Measurements from ENCODE around the gene STRAP. TPM values are rescaled to one million over a fixed set of nuclear protein-coding genes. Genes with fewer than 3 reads are reported as not detected.
A peak's percentile ranks its signal among the peaks of the same experiment; 100 is the strongest.

STRAP gene
- total and polyA plus RNA-seq, 2 donors (not counting 3 experiments of a cell fraction or from before 2014, with no cell fraction given) = 76.9 to 138 TPM

GRCh38 chr12:15886372-15887042, 4.3 kb downstream of the STRAP start:
- peak; percentile 15 for DNase-seq (ENCODE audit: low read depth, low spot score)
- CTCF ChIA-PET = interaction anchor here (3.9 to 5.1 kb wide), 2 partner anchors 11 to 13 kb away, joined by 19 to 46 read pairs; no protein-coding TSS in a partner anchor

More at GRCh38 chr12:15886372-15887042, 4.3 kb downstream of the STRAP start:
- intact Hi-C loops (cut with micrococcal nuclease) (loop anchor here (10.0 kb wide), 1 partner anchor 458 kb away; the partner anchor contains the start of gene MGST1), dilution Hi-C loops (cut with MboI; ENCODE audit: extremely low pct_ligation_motif_present, low sequenced_read_pairs) (no loop called here)
- POLR2A ChIA-PET = no interaction called here
- Histone ChIP-seq H3K27me3 (ENCODE audit: control insufficient read depth in 2 of 2, insufficient read depth in 2 of 2, low read length in 2 of 2) (no peaks in the 10 kb centered on the region), H3K36me3 (ENCODE audit: control insufficient read depth in 2 of 2, extremely low read depth in 1 of 2, insufficient read depth in 2 of 2, low read length in 2 of 2) (peaks cover 1 to 11% of the 10 kb centered on the region in 2 experiments), H4K20me1 (replicated peaks; ENCODE audit: control insufficient read depth, extremely low read depth, insufficient read depth, low read length) (peaks cover 11% of the 10 kb centered on the region), H3K4me3 (replicated peaks in 1 of 3; ENCODE audit: insufficient read depth in 1 of 3, low read depth in 1 of 3, low read length in 3 of 3) (no peak overlapping the region), H3K27ac (ENCODE audit: insufficient read depth, low read depth, low read length) (no peak overlapping the region), H3K79me2 (ENCODE audit: control insufficient read depth, insufficient read depth, low read length) (peaks cover 83% of the 10 kb centered on the region), H3K4me2 (ENCODE audit: insufficient read depth, low read length) (peak overlapping the region; percentile 6), H3K4me1 (ENCODE audit: control insufficient read depth, extremely low read depth, insufficient read depth, low read length) (peaks cover 24% of the 10 kb centered on the region), H3K9me3 (replicated peaks; ENCODE audit: control insufficient read depth, insufficient read depth, low read length) (no peaks in the 10 kb centered on the region), H3K9me1 (replicated peaks; ENCODE audit: control insufficient read depth, extremely low read depth, insufficient read depth, low read length) (no peaks in the 10 kb centered on the region), H3K9ac (replicated peaks; ENCODE audit: extremely low read depth, insufficient read depth, low read length) (no peak overlapping the region), H2AFZ (ENCODE audit: low read depth, low read length) (no peak overlapping the region)
- FAIRE-seq = no peak
- no TSS peak for BruUV-seq (replicated peaks)
- TF ChIP-seq FOS (IDR thresholded peaks at IDR 0.05; ENCODE audit: borderline replicate concordance, insufficient read depth, low read length) (no peak), EZH2 (IDR thresholded peaks at IDR 0.05; ENCODE audit: borderline replicate concordance, low read depth, low read length, severe bottlenecking) (no peak), JUN (IDR thresholded peaks at IDR 0.05; ENCODE audit: borderline replicate concordance, insufficient read depth, insufficient read length, low read depth) (no peak), MYC (IDR thresholded peaks at IDR 0.05; ENCODE audit: low read depth, low read length) (no peak), POLR2AphosphoS5 (IDR thresholded peaks at IDR 0.05; ENCODE audit: insufficient read depth, low read depth, low read length) (no peak), GATA2 (IDR thresholded peaks at IDR 0.05; ENCODE audit: insufficient read depth, insufficient read length, low read depth, low read length) (no peak), CTCF (IDR thresholded peaks at IDR 0.05; ENCODE audit: extremely low read depth in 1 of 2, insufficient read depth in 1 of 2, low read depth in 1 of 2, low read length in 2 of 2) (no peak), MAX (IDR thresholded peaks at IDR 0.05; ENCODE audit: insufficient read depth, insufficient read length) (no peak), POLR2A (IDR thresholded peaks at IDR 0.05; ENCODE audit: low read depth, low read length) (no peak)

Measured in endothelial cell of umbilical vein (primary cell).